ENCODE results near the gene ZNF578. TPM values are rescaled to one million over a fixed set of nuclear protein-coding genes. Genes with fewer than 3 reads are reported as not detected.

Gene ZNF578
- total and polyA plus RNA-seq, 2 of the 4 experiments (the other 2 are of a cell fraction): 1.4 to 4.1 TPM

- dilution Hi-C loops (cut with HindIII; ENCODE audit: low sequenced_read_pairs, unreplicated experiment): no loop called here
- peaks cover 52% of the 10 kb centered on the region for H3K36me3 ChIP-seq (ENCODE audit: control insufficient read depth, insufficient read depth, low read length)
These were observed 101.0 kb downstream of the ZNF578 start for GRCh38 chr19:52554216-52554971.

More at GRCh38 chr19:52554216-52554971, 101.0 kb downstream of the ZNF578 start:
- ChIA-PET POLR2A (ENCODE audit: unreplicated experiment) (no interaction called here), CTCF (interaction anchor here (0.5 kb wide), 1 partner anchor 12 kb away, joined by 3 read pairs; no protein-coding TSS in a partner anchor)
- no peak overlapping the region for H2BK120ac ChIP-seq (ENCODE audit: low read depth, low read length)
- H3K56ac ChIP-seq (ENCODE audit: extremely low read depth, insufficient read depth, low read length): no peak overlapping the region
- H3K23ac ChIP-seq (ENCODE audit: low read depth, low read length): no peak overlapping the region
- no peak overlapping the region for H4K8ac ChIP-seq (ENCODE audit: low read depth in 2 of 2, low read length in 2 of 2)
- BruUV-seq (replicated peaks): no TSS peak
- H3K9me3 ChIP-seq (ENCODE audit: control insufficient read depth, insufficient read depth, low read length): peaks cover 77% of the 10 kb centered on the region
- no peak overlapping the region for H4K5ac ChIP-seq (ENCODE audit: low read depth, low read length)
- ATAC-seq (ENCODE audit: low read depth): no peak
- WGBS, 2 experiments (ENCODE audit: extremely low coverage in 2 of 2, insufficient read length in 1 of 2): 100% methylated on average over 5 of the region's 15 CpGs; no CpG with 5 or more reads in 1 of the 2 experiments
- no peak for DNase-seq
- TF ChIP-seq NFE2L2 (IDR thresholded peaks at IDR 0.05; ENCODE audit: low read depth, low read length): no peak
- TF ChIP-seq USF2 (IDR thresholded peaks at IDR 0.05; ENCODE audit: low read depth, low read length): no peak
- peak; percentile 26; the same call in 1 of the 2 replicates for TF ChIP-seq CEBPB (IDR thresholded peaks at IDR 0.05; ENCODE audit: low read depth, low read length)
- no peak for TF ChIP-seq MAFK (IDR thresholded peaks at IDR 0.05; ENCODE audit: low read depth, low read length)
- TF ChIP-seq CTCF (conservative IDR thresholded peaks at IDR 0.05; ENCODE audit: low read depth, low read length): no peak
- no peak for TF ChIP-seq SMC3 (IDR thresholded peaks at IDR 0.05; ENCODE audit: low read depth, low read length)
- no peak for TF ChIP-seq MXI1 (IDR thresholded peaks at IDR 0.05; ENCODE audit: borderline replicate concordance, low read depth, low read length)
- no peak overlapping the region for H3K4me3 ChIP-seq (ENCODE audit: insufficient read depth, low read depth, low read length)
- intact Hi-C loops (cut with micrococcal nuclease) (no loop called here), in situ Hi-C loops (cut with MboI; ENCODE audit: low sequenced_read_pairs) (no loop called here)
- H3K9me1 ChIP-seq (ENCODE audit: insufficient read depth, low read length): no peaks in the 10 kb centered on the region
- no peak overlapping the region for H4K91ac ChIP-seq (ENCODE audit: insufficient read depth, low read depth, low read length)
- no peak overlapping the region for H3K4me2 ChIP-seq (ENCODE audit: low read depth, low read length)
- H3K14ac ChIP-seq (replicated peaks; ENCODE audit: low read depth, low read length): no peak overlapping the region
- H3K27ac ChIP-seq (ENCODE audit: insufficient read depth, low read length): no peak overlapping the region
- H2BK15ac ChIP-seq (ENCODE audit: low read depth, low read length): no peak overlapping the region
- no peak overlapping the region for H3K18ac ChIP-seq (ENCODE audit: low read depth, low read length)
- peaks cover 0 to 6% of the 10 kb centered on the region in 2 experiments; a peak in 2 of 4 replicates for H3K79me1 ChIP-seq (ENCODE audit: low read depth in 1 of 2, low read length in 2 of 2)
- H4K20me1 ChIP-seq (ENCODE audit: insufficient read depth, low read length): no peaks in the 10 kb centered on the region
- no peak overlapping the region for H2AFZ ChIP-seq (replicated peaks; ENCODE audit: low read length, poor library complexity)
- no peak overlapping the region for H2BK5ac ChIP-seq (ENCODE audit: low read depth, low read length, poor library complexity, severe bottlenecking)
- H2AK9ac ChIP-seq (replicated peaks; ENCODE audit: low read depth, low read length, poor library complexity): no peak overlapping the region
- H3K9ac ChIP-seq (ENCODE audit: low read depth, low read length): no peak overlapping the region
- H2AK5ac ChIP-seq (ENCODE audit: low read depth, low read length): no peak overlapping the region
- no peaks in the 10 kb centered on the region for H3K27me3 ChIP-seq (ENCODE audit: control insufficient read depth, insufficient read depth, low read length)
- no peak overlapping the region for H3K4ac ChIP-seq (ENCODE audit: low read depth, low read length)
- no peak overlapping the region for H2BK20ac ChIP-seq (ENCODE audit: low read depth, low read length)
- H3K4me1 ChIP-seq (ENCODE audit: control insufficient read depth, insufficient read depth, low read length): no peaks in the 10 kb centered on the region
